ENCODE results near the gene PTPRT. TPM values are rescaled to one million over a fixed set of nuclear protein-coding genes. Genes with fewer than 3 reads are reported as not detected.

PTPRT gene
- total and polyA plus RNA-seq, 10 of the 15 experiments (the other 5 are each of a cell fraction or from before 2014, with no cell fraction given) = not detected

GRCh38 chr20:42319252-42320013 is 870.3 kb downstream of the PTPRT start:
- H3K36me3 ChIP-seq (ENCODE audit: control insufficient read depth in 2 of 2, insufficient read depth in 2 of 2, low read length in 1 of 2) = no peaks in the 10 kb centered on the region
- no peaks in the 10 kb centered on the region for H3K79me2 ChIP-seq (ENCODE audit: control insufficient read depth, insufficient read depth, low read length)
- H3K27me3 ChIP-seq (replicated peaks in 1 of 2; ENCODE audit: control insufficient read depth in 2 of 2, insufficient read depth in 2 of 2, low read length in 1 of 2) = no peaks in the 10 kb centered on the region
- intact Hi-C loops (cut with micrococcal nuclease; ENCODE audit: unreplicated experiment) = no loop called here
- no peaks in the 10 kb centered on the region for H3K9me3 ChIP-seq (replicated peaks; ENCODE audit: control insufficient read depth, insufficient read depth, low read length)
- CTCF ChIA-PET = no interaction called here
- ATAC-seq (no peak), FAIRE-seq (no peak), DNase-seq (ENCODE audit: low read depth, low spot score) (no peak)
- H3K27ac ChIP-seq (ENCODE audit: control insufficient read depth, insufficient read depth) = no peak overlapping the region
- no peak overlapping the region for H3K9ac ChIP-seq (ENCODE audit: control insufficient read depth, insufficient read depth, low read length)
- no peaks in the 10 kb centered on the region for H4K20me1 ChIP-seq (ENCODE audit: control insufficient read depth, insufficient read depth)
- WGBS (ENCODE audit: insufficient coverage, insufficient replicate concordance, low lambda C conversion rate, missing lambda C conversion rate) = 13% methylated on average over 2 of the region's 2 CpGs
- SMC1A ChIA-PET (ENCODE audit: uncharacterized antibody, unreplicated experiment) = interaction anchor here (0.8 kb wide), 1 partner anchor 350 kb away, joined by 3 read pairs; no protein-coding TSS in a partner anchor
- no peak overlapping the region for H3K4me2 ChIP-seq (ENCODE audit: control insufficient read depth, insufficient read depth)
- BruUV-seq (replicated peaks) = no TSS peak
- no peak overlapping the region for H3K4me3 ChIP-seq
- RAD21 ChIA-PET (ENCODE audit: unreplicated experiment) = no interaction called here
- in situ Hi-C loops (cut with MboI) = no loop called here
- no peaks in the 10 kb centered on the region for H3K4me1 ChIP-seq (ENCODE audit: control insufficient read depth, insufficient read depth, low read length)
- TF ChIP-seq MTA3 (IDR thresholded peaks at IDR 0.05; ENCODE audit: borderline replicate concordance, low read length) (no peak), SREBF2 (IDR thresholded peaks at IDR 0.05; ENCODE audit: low read length) (no peak), EP300 (IDR thresholded peaks at IDR 0.05; ENCODE audit: borderline replicate concordance in 1 of 2, control insufficient read depth in 1 of 2, low read depth in 2 of 2, low read length in 2 of 2) (no peak), MAX (IDR thresholded peaks at IDR 0.05; ENCODE audit: low read depth, low read length) (no peak), ZNF384 (IDR thresholded peaks at IDR 0.05; ENCODE audit: borderline replicate concordance, low read depth, low read length) (no peak), IKZF2 (IDR thresholded peaks at IDR 0.05) (no peak), BRCA1 (IDR thresholded peaks at IDR 0.05; ENCODE audit: low read depth, low read length) (no peak), ATF7 (IDR thresholded peaks at IDR 0.05; ENCODE audit: low read depth) (no peak), USF1 (IDR thresholded peaks at IDR 0.05; ENCODE audit: borderline replicate concordance, extremely low read length, insufficient read depth, low read depth, low read length) (no peak), SIX5 (IDR thresholded peaks at IDR 0.05; ENCODE audit: low read depth, low read length, severe bottlenecking) (no peak), ZNF207 (IDR thresholded peaks at IDR 0.05; ENCODE audit: borderline replicate concordance) (no peak), CEBPZ (IDR thresholded peaks at IDR 0.05; ENCODE audit: low read depth, low read length) (no peak), POLR2AphosphoS2 (IDR thresholded peaks at IDR 0.05; ENCODE audit: low read depth, low read length) (no peak), PAX8 (IDR thresholded peaks at IDR 0.05) (no peak), IRF5 (IDR thresholded peaks at IDR 0.05; ENCODE audit: borderline replicate concordance) (no peak), SUZ12 (IDR thresholded peaks at IDR 0.05; ENCODE audit: unreplicated experiment) (no peak)
- POLR2A ChIA-PET = no interaction called here
- H2AFZ ChIP-seq (ENCODE audit: control insufficient read depth, low read depth, low read length) = no peak overlapping the region
